ENCODE results near the gene WNT7B.

WNT7B gene

GRCh38 chr22:45957826-45958225, 19.1 kb downstream of the WNT7B start:
- no peak for DNase-seq (ENCODE audit: low read depth in 2 of 2)

- DNase-seq (ENCODE audit: low read depth in 2 of 2) = no peak
Observed at GRCh38 chr22:45953178-45953577, 23.8 kb downstream of the WNT7B start.

- DNase-seq (ENCODE audit: low read depth in 2 of 2) = no peak
Observed at GRCh38 chr22:45952553-45952952, 24.4 kb downstream of the WNT7B start.

- DNase-seq (ENCODE audit: low read depth in 2 of 2) = no peak
Observed at GRCh38 chr22:45952151-45952550, 24.8 kb downstream of the WNT7B start.

- DNase-seq (ENCODE audit: low read depth in 2 of 2) = no peak
Observed at GRCh38 chr22:45949891-45950290, 27.1 kb downstream of the WNT7B start.

GRCh38 chr22:45949258-45949870, 27.6 kb downstream of the WNT7B start:
- no peak for DNase-seq (ENCODE audit: low read depth in 2 of 2)

GRCh38 chr22:45948081-45948648, 28.8 kb downstream of the WNT7B start:
- DNase-seq (ENCODE audit: low read depth in 2 of 2) = no peak

- no peak for DNase-seq (ENCODE audit: low read depth in 2 of 2)
Observed at GRCh38 chr22:45946805-45947600, 30.0 kb downstream of the WNT7B start.

- no peak for DNase-seq (ENCODE audit: low read depth in 2 of 2)
Observed at GRCh38 chr22:45945621-45946106, 31.3 kb downstream of the WNT7B start.

GRCh38 chr22:45942787-45943493, 34.0 kb downstream of the WNT7B start:
- DNase-seq (ENCODE audit: low read depth in 2 of 2) = no peak

- DNase-seq (ENCODE audit: low read depth in 2 of 2) = no peak
Observed at GRCh38 chr22:45942344-45942743, 34.6 kb downstream of the WNT7B start.

- no peak for DNase-seq (ENCODE audit: low read depth in 2 of 2)
Observed at GRCh38 chr22:45938913-45939312, 38.0 kb downstream of the WNT7B start.

- DNase-seq (ENCODE audit: low read depth in 2 of 2) = no peak
Observed at GRCh38 chr22:45937960-45938359, 39.0 kb downstream of the WNT7B start.

GRCh38 chr22:45935573-45935972, 41.4 kb downstream of the WNT7B start:
- DNase-seq (ENCODE audit: low read depth in 2 of 2) = no peak

GRCh38 chr22:45934659-45935341, 42.2 kb downstream of the WNT7B start:
- no peak for DNase-seq (ENCODE audit: low read depth in 2 of 2)

GRCh38 chr22:45934168-45934564, 42.8 kb downstream of the WNT7B start:
- DNase-seq (ENCODE audit: low read depth in 2 of 2) = no peak

GRCh38 chr22:45933506-45934167, 43.3 kb downstream of the WNT7B start:
- no peak for DNase-seq (ENCODE audit: low read depth in 2 of 2)

- no peak for DNase-seq (ENCODE audit: low read depth in 2 of 2)
Observed at GRCh38 chr22:45932071-45932470, 44.9 kb downstream of the WNT7B start.

- DNase-seq (ENCODE audit: low read depth in 2 of 2) = no peak
Observed at GRCh38 chr22:45931042-45931441, 45.9 kb downstream of the WNT7B start.

- DNase-seq (ENCODE audit: low read depth in 2 of 2) = no peak
Observed at GRCh38 chr22:45930324-45930723, 46.6 kb downstream of the WNT7B start.

GRCh38 chr22:45929649-45930048, 47.3 kb downstream of the WNT7B start:
- no peak for DNase-seq (ENCODE audit: low read depth in 2 of 2)

Data from stimulated activated CD8-positive, alpha-beta memory T cell treated with anti-CD3 and anti-CD28 coated beads, Interleukin-2, amount 100 ng/mL, for 48 hours (primary cell).